Measurements from ENCODE around the gene PI4KA.

Gene PI4KA

DNA sequence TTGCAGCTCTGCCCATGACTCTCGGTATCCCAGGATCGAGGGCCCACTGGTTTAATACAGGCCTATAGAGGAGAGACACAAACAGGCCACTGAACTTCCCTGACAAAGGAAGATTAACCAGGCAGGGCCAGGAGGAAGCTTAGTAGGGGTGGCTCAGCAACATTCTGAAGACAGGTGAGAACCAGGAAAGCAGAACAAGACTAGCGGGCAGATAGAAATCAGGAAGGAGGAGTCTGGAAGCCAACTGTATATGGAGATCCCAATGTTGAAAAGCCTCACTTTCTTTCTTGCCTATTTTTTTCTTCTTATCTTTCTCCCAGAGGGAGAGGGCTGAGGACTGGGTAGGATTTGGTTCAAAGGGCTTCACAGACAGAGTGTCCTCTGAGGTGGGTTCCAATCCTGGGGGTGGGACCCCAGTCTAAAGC, 5.4 kb downstream of the PI4KA start:
- TF ChIP-seq, protein P1, sequence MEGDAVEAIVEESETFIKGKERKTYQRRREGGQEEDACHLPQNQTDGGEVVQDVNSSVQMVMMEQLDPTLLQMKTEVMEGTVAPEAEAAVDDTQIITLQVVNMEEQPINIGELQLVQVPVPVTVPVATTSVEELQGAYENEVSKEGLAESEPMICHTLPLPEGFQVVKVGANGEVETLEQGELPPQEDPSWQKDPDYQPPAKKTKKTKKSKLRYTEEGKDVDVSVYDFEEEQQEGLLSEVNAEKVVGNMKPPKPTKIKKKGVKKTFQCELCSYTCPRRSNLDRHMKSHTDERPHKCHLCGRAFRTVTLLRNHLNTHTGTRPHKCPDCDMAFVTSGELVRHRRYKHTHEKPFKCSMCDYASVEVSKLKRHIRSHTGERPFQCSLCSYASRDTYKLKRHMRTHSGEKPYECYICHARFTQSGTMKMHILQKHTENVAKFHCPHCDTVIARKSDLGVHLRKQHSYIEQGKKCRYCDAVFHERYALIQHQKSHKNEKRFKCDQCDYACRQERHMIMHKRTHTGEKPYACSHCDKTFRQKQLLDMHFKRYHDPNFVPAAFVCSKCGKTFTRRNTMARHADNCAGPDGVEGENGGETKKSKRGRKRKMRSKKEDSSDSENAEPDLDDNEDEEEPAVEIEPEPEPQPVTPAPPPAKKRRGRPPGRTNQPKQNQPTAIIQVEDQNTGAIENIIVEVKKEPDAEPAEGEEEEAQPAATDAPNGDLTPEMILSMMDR (conservative IDR thresholded peaks at IDR 0.05) = no peak
- TF ChIP-seq ZFX (IDR thresholded peaks at IDR 0.05) = no peak

DNA sequence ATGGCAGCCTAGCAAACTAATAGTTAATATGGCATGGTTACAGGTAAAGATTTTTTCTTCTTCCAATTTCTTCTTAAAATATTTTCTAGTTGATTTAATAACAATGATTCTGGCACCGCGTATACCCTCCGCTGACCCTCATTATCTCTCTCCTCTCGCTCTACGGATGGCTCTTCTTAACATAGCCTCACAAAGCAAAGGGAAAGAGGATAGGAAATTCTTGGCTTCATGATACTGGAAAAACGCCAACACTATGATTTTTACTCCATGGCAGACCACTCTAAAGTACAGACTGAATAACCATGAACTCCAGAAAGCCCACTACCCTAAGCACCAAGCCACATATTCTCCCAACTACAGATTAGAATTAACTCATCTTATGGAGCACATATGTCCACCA, 6.1 kb downstream of the PI4KA start:
- TF ChIP-seq ZFX (IDR thresholded peaks at IDR 0.05) = no peak
- TF ChIP-seq, protein P1 (conservative IDR thresholded peaks at IDR 0.05) = no peak
- no peak overlapping the region; the same call in 1 of the 2 replicates for H3K27ac ChIP-seq

More for the DNA sequence above, 5.4 kb downstream of the PI4KA start:
- H3K27ac ChIP-seq = no peak overlapping the region; the same call in 1 of the 2 replicates

DNA sequence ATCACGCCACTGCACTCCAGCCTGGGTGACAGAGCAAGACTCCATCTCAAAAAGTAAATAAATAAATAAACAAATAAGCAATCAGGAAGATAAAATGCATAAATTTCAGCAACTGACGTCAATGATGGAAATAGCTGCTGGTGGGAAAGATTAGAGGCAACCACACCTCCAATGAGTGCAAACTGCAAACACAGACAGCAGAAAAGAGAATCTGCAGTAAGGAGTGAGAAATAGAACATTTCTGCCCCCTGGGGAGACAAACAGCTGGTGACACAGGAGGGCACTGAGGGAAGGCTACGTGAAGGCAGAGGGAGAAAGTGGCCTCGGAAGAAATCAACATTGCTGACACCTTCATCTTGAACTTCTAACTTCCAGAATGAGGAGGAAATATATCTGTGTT, 6.5 kb downstream of the PI4KA start:
- no peak overlapping the region for H3K27ac ChIP-seq
- TF ChIP-seq ZFX (IDR thresholded peaks at IDR 0.05) = no peak
- TF ChIP-seq, protein P1 (conservative IDR thresholded peaks at IDR 0.05) = no peak

DNA sequence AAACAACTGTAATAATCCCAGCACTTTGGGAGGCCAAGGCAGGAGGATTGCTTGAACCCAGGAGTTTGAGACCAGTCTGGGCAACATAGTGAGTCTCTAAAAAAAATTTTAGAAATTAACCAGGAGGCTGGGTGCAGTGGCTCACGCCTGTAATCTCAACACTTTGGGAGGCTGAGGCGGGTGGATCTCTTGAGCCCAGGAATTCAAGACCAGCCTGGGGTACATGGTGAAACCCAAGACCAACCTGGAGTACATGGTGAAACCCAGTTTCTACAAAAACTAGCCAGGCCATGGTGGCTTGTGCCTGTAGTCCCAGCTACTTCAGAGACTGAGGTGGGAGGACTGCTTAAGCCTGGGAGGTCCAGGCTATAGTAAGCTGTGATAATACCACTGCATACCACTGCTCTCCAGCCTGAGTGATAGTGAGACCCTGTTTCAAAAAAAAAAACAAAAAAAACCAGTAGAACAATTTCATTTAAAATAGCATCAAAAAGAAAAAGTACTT, 11.2 kb downstream of the PI4KA start:
- no peak overlapping the region for H3K27ac ChIP-seq
- TF ChIP-seq, protein P1 (conservative IDR thresholded peaks at IDR 0.05) = no peak
- TF ChIP-seq ZFX (IDR thresholded peaks at IDR 0.05) = no peak

DNA sequence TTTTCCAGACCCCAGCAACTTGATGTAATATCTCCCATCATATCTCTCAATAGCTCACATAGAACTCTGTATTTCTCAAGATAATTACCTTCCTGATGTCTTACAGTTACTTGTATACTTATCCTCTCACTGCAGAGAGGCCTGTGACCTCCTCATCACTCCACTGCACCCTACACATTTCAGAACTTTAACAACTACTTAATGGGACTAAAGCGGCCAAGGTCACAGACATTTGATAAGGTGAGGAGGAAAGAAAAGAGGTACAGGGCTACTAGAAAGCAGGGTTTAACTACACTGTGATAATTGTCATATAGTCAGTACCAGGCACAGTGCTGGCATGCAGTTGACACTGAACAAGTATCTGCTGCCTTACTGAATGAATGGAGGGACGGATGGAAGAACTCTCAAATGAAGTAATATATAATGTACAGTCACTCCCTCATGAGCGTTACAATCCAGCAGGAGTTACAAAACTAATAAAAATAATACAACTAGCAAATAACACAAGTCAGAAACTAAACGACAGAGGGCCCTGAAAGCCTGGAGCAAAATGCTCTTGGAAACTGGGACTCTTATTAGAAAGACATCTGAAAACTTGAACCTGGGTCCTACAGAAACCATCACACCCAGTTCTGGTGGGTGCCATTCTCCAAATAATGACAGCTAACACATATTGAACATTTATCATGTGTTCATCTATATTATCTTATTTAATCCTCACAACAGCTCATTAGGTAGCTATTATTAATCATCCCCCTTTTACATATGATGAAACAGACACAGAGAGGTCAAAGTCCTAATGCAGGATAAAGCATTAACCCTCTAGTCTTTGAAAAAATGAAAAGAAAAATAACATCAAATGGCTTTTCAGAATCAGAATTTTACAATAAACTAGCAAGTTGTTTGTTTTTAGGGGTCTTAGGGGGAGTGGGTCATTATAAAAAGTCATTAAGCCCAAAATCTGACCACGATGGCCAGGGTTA, 14.3 kb downstream of the PI4KA start:
- TF ChIP-seq, protein P1 (conservative IDR thresholded peaks at IDR 0.05) = no peak
- no peak for TF ChIP-seq ZFX (IDR thresholded peaks at IDR 0.05)

DNA sequence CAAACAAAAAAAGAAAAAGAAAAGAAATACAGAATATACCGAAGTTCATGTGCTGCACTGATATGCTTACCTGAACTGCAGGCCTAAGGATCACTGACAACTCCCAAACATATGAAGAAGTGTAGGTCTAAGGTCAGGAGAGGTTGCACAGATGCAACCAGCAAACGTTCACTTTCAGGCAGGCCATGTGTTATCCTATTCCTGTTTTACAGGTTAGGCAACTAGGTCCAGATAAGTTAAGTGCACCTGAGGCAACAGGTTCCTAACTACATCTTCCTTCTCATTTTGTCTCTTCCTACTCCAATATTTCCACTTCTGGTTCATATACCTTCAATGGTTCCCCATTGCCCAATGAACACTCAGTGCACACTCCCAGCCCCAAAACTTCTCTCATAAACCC, 15.1 kb downstream of the PI4KA start:
- TF ChIP-seq, protein P1 (conservative IDR thresholded peaks at IDR 0.05) = no peak
- TF ChIP-seq ZFX (IDR thresholded peaks at IDR 0.05) = no peak
- H3K27ac ChIP-seq = peak overlapping the region; percentile 80

More for the DNA sequence above, 14.3 kb downstream of the PI4KA start:
- H3K27ac ChIP-seq = peak overlapping the region; percentile 80; the same call in 1 of the 2 replicates

All from C4-2B (cell line).